ENCODE data around the gene CTTNBP2.

DNA sequence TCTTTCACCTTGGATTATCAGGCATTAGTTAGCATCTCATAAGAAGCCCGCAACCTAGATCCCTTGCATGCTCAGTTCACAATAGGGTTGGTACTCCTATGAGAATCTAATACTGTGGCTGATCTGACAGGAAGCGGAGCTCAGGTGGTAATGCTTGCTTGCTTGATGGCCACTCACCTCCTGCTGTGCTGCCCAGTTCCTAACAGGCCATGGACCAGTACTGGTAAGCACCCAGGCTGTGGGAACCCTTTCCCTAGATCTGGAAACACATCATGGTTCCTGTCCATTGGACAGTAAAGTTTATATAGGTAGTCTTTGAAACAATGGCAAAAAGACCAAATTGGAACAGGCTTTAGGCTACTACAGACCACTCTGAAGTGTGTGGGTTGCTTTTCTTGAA lies 9.4 kb upstream of the CTTNBP2 start:
- TF ChIP-seq EZH2 (IDR thresholded peaks at IDR 0.05; ENCODE audit: borderline replicate concordance, insufficient read depth, low read length, poor library complexity, severe bottlenecking): no peak
- TF ChIP-seq, protein P1, sequence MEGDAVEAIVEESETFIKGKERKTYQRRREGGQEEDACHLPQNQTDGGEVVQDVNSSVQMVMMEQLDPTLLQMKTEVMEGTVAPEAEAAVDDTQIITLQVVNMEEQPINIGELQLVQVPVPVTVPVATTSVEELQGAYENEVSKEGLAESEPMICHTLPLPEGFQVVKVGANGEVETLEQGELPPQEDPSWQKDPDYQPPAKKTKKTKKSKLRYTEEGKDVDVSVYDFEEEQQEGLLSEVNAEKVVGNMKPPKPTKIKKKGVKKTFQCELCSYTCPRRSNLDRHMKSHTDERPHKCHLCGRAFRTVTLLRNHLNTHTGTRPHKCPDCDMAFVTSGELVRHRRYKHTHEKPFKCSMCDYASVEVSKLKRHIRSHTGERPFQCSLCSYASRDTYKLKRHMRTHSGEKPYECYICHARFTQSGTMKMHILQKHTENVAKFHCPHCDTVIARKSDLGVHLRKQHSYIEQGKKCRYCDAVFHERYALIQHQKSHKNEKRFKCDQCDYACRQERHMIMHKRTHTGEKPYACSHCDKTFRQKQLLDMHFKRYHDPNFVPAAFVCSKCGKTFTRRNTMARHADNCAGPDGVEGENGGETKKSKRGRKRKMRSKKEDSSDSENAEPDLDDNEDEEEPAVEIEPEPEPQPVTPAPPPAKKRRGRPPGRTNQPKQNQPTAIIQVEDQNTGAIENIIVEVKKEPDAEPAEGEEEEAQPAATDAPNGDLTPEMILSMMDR (IDR thresholded peaks at IDR 0.05; ENCODE audit: poor library complexity, severe bottlenecking): no peak
